HG03108 (cell line): Measurements from ENCODE around the gene ZNF33A.
"Not testable (repeated sequence)": the region's sequence is repeated elsewhere in the genome, so short reads cannot be mapped to it uniquely, and the experiment has no call there.

Experiments
- ATAC-seq: cut with Tn5 transposase; IDR thresholded peaks from one replicate; pipeline ENCODE4 v1.9.1; 2021; ENCODE audit warnings: moderate library complexity; ENCODE audit not compliant: unreplicated experiment

The ZNF33A gene

DNA sequence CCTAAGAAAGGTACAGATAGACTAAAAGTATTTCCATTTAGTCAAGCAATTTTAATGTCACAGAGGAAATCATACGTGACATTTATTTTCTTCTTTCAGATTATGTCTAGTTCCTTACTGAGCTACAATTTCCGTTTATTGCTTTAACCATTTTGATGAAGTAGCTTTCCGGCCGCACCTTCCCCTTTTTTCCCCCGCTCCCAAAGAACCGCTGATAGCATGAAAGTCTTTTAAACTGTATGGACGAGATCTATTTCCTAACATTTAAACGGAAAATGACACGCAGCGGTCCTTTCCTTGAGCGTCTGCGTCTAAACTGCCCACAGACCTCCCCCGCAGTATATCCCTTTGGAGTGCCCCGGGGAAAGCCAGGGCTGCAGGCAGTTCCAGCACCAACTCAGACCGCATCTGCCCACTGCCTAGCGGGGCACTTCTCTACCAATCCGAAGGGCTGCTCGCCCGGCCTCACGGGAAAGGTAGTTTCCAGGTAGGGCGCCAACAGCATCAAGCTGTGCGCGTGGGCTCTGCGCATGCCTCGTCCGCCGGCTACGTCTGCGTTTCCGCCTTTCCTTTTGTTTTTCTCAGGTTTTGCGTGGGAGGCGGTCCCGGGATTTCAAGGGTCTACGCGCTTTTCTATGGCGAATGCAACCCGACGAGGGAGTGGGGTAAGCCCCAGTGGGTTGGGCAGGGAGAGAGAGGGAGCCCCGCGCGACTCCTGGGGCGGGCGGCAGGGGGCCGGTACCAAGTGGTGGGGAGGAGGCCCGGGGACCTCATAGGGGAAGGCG, at the start of gene ZNF33A:
TSS of gene ZNF33A (plus strand) at position 557 of the 785 bp plus-strand sequence. CDS start 1,667 bp downstream, outside the sequence.
- ATAC-seq, result peak; percentile 88

DNA sequence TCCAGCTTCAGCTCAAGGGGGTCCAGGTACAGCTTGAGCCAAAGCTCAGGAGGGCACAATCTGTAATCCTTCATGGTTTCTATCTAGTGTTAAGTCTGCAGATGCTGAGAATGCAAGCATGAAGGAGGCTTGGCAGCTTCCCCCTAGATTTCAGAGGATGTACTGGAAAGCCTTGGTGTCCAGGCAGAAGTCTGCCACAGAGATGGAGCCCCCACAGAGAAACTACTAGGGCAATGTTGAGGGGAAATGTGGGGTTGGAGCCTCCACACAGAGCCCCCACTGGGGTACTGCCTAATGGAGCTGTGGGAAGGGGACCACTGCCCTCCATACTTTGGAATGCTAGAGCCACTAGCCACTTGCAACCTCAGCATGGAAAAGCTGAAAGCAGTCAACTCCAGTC, 45.5 kb upstream of the ZNF33A start:
- ATAC-seq, result no peak

DNA sequence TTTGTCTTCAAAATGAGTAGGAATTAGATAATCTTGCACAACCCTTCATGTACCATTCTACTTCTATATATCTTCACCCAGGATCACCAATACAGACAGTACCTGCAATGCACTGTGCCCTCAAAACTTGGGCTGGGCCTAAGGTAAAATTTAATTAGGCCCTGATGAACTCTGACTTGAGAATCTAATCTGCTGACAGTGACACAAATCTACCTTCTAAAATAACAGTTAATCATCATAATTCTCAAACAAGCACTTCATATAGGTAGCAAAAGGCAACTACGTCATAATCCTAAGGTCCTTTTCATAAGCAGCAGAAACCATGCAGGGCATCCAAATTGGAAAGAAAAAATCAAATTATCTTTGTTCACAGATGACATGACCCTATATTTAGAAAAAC, 38.1 kb upstream of the ZNF33A start:
- ATAC-seq, result no peak

DNA sequence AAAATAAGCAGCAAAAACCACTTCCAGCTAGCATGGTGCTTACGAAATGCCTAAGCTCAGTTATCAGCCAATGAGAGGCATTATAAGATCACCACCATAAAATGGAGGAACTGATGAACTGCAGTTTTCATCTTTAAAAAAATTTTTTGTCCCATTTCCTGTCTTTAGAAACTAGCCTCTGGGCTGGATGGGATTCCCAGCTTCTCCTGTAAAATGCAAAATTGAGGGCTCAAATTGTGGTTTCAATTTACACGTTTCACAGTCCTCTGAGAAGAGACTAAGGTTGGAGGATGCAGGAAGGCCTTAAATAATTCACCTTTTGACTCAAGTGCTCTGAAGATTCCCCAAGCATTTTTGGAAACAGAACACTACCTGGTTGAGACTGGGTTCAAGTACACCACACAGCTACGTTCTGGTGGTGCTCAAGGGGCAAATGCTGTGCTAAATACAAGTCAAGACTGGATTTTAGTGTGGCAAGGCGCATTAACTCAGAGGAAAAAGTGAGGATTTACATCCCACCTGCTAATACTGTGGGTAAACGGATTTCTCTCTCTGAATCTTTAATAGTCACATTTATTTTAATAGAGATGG, 35.0 kb upstream of the ZNF33A start:
- ATAC-seq, result no peak

DNA sequence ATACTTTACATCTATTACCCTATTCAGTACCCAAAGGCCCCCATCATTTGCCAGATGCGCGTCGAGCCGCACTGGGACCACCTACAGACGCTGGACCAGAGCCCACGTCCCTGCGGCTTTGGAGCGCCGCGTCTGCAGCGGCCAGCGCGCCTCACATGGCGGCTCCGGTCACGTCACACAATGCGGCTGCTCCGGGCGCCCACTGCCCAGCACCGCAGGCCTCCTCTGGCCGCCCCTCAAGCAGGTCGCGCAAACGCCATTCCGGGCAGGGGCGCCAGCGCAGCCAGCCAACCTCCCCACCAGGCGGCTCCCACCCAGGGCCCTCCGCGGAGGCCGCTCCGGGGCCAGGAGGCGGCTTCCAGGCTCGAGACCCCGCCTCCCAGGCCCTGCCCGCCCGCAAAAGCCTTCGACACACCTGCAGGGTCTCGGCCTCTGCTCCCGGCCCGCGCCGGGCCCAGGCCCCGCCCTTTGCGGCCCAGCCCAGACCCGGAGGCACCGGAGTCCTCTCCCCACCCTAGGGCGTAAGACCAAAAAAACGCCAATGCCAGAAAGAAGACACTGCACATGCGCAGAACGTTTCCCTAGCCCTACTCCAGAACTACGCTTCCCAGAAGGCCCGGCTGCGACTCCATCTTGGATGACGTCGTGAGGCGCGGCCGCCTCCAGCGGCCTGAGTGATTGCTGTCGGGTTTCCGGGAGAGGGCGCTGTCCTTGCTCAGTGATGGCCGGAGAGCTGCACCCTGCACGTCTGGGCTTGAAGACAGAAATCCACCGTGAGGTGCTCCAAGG, 34.2 kb upstream of the ZNF33A start, which contains the start of gene ZNF25:
TSS of gene ZNF25 (minus strand) at position 557 of the 789 bp plus-strand sequence. CDS start 4,925 bp downstream, outside the sequence.
- peak; percentile 91 for ATAC-seq

DNA sequence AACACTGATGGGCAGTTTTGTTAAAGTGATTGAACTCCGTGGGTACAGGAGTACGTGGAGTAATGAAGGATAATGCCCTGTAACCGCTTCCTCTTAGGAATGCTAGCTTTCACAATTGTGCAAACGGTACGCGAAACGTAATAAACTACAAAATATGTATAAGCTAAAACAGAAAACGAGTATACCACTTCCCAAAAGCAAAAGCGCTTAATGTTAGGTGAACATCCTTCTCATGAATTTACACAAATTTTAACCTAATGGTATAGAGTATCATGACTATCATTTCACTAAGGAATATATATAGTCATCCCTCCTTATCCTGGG, 33.6 kb upstream of the ZNF33A start:
- no peak for ATAC-seq

DNA sequence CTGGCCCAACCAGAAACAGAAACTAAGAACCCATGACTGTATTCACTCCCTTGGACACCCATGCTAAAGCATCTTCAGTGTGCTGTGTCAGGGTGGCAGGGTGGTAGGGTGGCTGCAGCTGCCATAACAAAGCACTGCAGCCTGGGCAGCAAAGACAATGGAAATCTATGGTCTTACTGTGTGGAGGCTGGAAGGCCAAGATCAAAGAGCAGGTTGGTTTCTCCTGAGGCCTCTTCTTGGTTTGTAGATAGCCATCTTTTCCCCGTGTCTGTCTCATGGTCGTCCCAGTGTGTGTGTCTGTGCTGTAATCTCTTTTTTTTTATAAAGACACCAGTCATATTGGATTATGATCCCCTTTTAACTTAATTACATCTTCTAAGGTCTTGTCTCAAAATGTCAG, 18.8 kb upstream of the ZNF33A start:
- ATAC-seq, result no peak

DNA sequence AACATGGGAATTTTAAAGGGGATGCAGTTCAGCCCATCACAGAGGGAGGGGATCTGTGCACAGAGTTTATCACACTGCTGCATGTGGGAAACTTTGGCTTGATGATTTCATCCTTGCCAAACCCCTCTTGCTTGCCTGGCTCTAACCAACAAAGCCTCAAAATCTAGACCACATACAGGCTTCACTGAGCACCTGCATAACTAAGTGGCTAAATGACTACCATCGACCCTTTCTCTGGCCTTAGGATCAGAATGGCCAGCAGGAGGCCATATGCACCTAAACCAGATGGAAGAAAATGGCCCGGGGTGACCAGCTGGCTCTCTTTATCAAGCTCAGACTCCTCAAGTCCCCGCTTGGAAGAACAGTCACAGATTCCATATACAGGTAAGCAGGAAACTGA, 18.4 kb upstream of the ZNF33A start:
- ATAC-seq, result no peak

DNA sequence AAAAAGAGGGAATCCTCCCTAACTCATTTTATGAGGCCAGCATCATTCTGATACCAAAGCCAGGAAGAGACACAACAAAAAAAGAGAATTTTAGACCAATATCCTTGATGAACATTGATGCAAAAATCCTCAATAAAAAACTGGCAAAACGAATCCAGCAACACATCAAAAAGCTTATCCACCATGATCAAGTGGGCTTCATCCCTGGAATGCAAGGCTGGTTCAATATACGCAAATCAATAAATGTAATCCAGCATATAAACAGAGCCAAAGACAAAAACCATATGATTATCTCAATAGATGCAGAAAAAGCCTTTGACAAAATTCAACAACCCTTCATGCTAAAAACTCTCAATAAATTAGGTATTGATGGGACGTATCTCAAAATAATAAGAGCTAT, 11.6 kb upstream of the ZNF33A start:
- ATAC-seq, result not testable (repeated sequence)

DNA sequence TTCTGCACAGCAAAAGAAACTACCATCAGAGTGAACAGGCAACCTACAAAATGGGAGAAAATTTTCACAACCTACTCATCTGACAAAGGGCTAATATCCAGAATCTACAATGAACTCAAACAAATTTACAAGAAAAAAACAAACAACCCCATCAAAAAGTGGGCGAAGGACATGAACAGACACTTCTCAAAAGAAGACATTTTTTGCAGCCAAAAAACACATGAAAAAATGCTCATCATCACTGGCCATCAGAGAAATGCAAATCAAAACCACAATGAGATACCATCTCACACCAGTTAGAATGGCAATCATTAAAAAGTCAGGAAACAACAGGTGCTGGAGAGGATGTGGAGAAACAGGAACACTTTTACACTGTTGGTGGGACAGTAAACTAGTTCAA, 10.0 kb upstream of the ZNF33A start:
- not testable (repeated sequence) for ATAC-seq

DNA sequence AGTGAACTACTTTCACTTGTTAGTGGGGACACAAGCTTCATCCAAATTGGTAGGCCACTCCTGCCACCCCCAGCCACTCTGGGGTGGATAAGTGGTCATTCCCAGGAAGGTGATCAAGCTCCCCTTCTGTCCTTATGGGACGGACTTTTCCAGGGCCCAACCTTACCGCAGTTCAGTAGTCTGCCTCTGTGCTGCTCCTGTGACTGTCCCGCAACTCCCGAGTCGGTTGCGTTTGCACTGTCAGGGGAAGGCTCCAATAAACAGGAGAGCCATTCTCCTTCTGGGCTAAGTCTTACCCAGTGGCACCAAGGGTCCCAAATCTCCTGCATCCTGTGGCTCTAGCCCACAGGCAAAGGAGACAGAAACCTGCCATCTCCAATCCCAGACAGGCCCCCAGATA, 7.4 kb upstream of the ZNF33A start:
- no peak for ATAC-seq

DNA sequence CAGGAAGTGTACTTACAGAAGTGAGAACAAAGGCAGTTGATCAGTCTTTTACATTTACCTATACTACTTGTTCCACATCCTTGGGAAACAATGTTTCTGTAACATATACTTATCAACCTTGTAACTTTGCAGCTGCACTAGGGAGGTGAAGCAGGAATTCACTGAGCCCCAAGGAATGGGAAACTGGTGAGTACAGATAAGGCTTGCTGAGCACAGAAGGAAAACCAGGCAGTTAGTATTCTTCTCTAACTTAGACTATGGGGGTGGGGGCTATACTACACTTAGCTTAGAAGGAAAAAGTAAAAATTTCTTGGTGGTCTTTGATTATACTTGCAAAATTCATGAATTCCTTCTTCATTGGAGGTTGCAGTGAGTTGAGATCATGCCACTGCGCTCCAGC, 6.9 kb upstream of the ZNF33A start:
- ATAC-seq, result no peak

DNA sequence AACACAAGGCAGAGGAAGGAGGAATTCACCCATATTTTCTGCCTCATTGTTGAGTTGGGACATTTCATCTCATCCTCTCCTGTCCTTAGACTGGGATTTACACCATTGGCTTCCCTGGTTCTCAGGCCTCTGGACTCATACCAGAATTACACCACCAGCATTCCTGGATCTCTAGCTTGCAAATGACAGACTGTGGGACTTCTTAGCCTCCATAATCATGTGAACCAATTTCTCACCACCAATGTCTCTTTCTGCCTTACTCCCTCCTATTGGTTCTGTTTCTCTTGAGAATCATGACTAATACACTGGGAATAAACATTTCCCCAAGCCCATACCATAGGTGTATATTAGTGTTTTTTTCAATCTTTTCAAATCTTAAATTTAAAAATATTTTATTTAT, 2.9 kb upstream of the ZNF33A start:
- ATAC-seq, result no peak

DNA sequence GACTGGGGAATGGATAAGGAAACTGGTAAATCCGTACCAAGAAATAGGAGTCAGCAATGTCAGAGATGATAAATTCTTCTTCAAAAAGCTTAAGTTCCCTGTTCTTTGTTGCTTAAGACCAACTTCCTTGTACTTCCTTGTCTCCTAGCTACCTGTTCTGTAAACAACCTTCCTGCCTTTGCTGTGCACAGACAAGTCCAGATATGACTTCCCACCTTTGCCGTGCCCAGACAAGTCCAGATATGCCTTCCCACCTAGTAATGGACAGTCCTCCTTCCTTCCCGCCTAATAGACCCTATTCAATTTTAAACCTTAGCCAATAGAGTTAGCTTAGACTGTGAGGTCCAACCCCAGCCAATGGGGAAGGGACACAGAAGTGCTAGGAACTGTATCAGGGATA, 2.5 kb upstream of the ZNF33A start:
- no peak for ATAC-seq

DNA sequence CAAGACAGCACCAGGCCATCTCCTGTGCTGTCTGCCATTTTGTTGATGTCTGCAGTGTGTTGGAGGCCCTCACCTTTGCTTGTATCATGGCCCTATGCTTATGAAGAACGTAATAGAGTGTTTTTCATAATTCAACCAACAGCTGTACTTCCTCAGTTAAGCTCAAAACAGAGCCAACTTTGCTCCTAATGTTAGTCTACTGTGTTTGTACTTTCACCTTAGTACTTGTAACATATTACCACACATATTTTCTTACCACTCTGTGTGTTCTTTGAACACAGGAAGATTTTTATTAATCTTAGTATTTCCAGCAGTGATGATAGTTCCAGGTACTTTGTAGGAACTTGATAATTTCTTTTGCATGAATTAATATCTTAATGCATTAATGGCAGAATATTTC, 5.9 kb downstream of the ZNF33A start:
- ATAC-seq, result no peak

DNA sequence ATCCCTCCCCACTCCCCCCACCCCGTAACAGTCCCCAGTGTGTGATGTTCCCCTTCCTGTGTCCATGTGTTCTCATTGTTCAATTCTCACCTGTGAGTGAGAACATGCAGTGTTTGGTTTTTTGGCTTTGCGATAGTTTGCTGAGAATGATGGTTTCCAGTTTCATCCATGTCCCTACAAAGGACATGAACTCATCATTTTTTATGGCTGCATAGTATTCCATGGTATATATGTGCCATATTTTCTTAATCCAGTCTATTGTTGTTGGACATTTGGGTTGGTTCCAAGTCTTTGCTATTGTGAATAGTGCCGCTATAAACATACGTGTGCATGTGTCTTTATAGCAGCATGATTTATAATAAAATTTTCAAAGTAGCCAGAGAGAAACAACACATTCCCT, 8.6 kb downstream of the ZNF33A start:
- ATAC-seq, result not testable (repeated sequence)

DNA sequence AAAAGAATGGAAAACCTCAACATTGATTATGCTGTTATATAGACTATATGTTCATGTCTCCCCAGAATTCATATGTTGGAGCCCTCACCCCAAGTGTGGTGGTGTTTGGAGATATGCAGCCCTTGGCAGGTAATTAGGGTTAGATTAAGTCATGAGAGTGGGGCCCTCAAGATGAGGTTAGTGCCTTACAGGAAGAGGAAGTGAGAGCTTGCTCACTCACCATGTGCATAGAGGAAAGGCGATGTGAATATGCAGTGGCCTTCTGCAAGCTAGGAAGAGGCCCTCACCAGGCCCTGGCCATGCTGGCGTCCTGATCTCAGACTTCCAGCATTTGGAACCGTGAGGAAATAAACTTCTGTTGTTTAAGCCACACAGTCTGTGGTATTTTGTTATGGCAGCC, 14.8 kb downstream of the ZNF33A start:
- ATAC-seq, result peak; percentile 84

DNA sequence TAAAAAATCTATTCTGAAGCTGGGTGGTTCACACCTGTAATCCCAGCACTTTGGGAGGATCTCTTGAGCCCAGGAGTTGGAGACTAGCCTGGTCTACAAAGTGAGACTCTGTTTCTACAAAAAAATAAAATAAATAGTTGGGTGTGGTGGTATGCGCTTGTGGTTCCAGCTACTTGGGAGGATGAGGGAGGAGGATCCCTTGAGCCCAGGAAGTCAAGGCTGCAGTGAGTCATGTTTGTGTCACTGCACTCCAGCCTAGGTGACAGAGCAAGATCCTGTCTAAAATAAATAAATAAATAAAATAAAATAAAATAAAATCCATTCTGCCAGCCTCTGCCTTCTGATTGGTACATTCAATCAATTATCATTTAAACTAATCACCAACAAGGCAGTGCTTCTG, 17.5 kb downstream of the ZNF33A start:
- ATAC-seq, result no peak

DNA sequence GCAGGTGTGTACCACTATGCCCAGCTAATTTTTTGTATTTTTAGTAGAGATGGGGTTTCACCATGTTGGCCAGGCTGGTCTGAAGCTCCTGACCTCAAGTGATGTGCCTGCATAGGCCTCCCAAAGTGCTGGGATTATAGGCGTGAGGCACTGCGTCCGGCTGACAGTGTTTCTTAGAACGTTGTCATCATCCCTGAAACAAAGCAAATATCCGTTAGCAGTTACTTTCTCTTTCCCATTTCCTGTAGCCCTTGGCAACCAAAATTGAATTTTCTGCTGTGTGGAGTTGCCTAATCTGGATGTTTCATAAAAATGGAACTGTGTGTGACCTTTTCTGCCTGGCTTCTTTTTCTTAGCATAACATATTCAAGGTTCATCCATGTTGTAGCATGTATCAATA, 22.4 kb downstream of the ZNF33A start:
- ATAC-seq, result no peak

DNA sequence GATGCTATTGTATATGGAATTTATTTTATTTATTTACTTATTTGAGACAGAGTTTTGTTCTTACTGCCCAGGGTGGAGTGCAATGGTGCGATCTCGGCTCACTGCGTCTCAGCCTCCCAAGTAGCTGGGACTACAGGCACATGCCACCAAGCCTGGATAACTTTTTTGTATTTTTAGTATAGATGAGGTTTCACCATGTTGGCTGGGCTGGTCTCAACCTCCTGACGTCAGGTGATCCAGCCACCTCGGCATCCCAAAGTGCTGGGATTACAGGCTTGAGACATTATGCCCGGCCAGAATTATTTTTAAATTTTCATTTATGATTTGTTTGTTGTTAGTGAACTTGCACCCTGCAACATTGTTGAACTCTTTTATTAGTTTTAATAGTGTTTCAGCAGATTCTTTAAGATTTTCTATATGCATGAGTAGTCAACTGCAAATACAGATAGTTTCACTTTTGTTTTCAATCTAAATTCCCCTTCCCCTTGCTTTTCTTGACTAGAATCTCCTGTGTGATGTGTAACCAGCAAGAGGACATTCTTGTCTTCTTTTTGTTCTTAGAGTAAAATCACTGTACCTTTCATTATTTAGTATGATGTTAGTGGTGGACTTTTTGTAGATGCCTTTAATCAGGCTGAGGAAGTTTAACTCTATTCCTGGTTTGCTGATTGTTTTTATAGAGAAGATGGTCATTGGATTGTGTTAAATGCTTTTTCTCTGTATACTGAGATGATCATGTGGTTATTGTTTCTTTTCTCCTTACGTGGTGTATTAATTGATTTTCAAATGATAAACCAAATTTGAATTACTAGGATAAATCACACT, 27.8 kb downstream of the ZNF33A start:
- peak; percentile 94 for ATAC-seq

DNA sequence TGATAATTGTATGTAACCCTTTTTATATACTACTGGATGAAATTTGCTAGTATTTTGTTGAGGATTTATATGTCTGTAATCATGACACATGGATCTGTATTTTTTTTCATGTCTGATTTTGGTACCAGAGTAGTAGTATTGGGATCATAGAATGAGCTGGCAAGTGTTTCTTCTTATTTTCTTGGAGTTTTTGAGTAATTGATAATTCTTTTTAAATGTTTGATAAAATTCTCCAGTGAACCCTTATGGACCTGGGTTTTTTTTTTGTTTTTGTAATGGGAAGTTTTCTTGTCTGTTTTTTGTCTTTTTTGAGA, 28.4 kb downstream of the ZNF33A start:
- ATAC-seq, result no peak
